ENCODE data around the gene CDCA3.
"Not testable (repeated sequence)": the region's sequence is repeated elsewhere in the genome, so short reads cannot be mapped to it uniquely, and the experiment has no call there.

CDCA3 gene

DNA sequence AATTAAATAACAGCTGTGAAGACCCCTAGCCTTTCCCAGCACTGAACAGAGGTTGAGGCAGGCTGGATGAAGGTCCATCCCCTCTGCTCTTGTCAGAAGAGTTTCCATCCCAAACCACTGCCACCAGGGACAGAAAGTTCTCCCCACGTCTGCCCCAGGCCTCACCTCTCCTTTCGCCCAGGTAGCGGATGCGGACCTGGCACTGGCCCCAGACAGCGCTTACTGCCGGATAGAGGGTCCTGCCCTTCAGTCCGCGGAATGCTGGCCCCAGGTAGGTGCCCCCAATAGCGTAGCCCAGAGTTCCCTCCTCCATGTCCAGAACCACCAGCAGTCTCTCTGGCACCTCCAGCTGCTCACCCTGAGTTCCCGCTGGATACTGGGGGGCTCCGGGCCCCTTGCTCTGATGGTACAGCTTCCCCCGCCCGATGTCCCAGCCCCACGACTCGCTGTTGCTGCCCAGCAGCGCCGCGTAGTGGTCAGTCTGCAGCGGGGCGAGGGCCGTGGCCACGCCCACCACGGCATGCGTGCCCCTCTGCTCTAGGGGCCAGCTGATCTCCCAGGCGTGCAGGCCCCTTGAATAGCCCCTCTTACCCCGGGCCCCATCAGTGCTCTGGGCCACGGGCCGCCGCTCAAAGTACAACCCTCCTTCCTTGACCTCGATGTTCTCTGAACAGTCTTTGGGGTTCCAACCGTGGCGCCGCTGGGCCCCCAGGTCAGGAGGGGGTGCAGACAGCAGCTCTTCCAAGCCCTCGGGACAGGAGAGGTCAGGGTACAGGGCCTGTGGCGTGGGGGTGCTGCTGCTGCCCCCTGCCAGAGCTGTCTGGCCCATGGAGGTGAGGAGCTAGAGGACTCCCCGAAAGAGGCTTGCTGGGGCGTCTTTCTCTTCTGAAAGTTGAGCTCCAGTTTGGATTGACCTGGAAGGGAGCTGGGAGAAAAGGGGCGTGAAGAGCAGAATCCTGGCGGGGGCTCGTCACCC, 21.3 kb upstream of the CDCA3 start:
- DNase-seq = peak; percentile 34

DNA sequence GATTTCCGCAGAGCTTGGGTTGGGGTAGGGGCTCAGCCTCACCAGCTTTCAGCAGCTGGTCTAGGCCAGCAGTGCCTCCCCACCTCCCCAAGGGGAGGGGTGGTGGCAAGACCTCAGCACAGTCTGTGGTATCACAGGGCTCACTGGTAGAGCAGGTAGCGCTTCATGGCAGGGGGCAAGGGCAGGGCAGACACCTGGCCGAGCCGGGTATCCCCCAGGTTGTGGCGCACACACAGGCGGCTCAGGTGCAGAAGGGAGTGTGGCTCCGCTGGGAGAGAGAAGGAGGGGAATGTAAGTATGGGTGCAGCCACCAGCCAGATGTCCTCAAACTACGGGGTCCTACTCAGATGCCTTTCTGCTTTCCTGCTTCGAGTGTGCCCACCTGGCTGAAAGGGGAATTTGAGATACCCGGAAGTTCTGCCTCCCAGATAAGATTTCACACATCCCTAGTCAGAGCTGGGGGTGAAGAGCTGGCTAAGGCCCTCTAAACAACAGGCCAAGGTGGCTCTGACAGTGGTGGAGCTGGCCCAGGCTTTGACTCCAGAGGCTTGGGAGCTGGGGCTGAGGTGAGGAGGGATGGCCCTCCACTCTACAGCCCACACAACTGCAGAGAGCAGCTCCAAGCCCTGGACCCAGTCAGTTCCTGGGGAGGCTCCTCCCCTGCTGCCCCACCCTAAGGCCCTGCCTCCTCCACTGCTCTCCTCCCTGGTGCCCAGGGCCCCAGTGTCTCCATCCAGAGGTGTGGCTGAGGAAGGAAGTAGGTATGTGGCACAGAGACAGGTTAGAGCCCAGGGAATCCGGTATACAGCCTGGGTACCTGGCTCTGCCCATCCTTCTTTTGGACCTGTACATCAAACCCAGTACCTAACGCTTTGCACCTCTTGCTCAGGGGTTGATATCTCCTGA, 20.2 kb upstream of the CDCA3 start:
- no peak for DNase-seq

DNA sequence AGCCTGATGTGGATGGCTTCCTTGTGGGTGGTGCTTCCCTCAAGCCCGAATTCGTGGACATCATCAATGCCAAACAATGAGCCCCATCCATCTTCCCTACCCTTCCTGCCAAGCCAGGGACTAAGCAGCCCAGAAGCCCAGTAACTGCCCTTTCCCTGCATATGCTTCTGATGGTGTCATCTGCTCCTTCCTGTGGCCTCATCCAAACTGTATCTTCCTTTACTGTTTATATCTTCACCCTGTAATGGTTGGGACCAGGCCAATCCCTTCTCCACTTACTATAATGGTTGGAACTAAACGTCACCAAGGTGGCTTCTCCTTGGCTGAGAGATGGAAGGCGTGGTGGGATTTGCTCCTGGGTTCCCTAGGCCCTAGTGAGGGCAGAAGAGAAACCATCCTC, 19.2 kb upstream of the CDCA3 start:
- DNase-seq = not testable (repeated sequence)

DNA sequence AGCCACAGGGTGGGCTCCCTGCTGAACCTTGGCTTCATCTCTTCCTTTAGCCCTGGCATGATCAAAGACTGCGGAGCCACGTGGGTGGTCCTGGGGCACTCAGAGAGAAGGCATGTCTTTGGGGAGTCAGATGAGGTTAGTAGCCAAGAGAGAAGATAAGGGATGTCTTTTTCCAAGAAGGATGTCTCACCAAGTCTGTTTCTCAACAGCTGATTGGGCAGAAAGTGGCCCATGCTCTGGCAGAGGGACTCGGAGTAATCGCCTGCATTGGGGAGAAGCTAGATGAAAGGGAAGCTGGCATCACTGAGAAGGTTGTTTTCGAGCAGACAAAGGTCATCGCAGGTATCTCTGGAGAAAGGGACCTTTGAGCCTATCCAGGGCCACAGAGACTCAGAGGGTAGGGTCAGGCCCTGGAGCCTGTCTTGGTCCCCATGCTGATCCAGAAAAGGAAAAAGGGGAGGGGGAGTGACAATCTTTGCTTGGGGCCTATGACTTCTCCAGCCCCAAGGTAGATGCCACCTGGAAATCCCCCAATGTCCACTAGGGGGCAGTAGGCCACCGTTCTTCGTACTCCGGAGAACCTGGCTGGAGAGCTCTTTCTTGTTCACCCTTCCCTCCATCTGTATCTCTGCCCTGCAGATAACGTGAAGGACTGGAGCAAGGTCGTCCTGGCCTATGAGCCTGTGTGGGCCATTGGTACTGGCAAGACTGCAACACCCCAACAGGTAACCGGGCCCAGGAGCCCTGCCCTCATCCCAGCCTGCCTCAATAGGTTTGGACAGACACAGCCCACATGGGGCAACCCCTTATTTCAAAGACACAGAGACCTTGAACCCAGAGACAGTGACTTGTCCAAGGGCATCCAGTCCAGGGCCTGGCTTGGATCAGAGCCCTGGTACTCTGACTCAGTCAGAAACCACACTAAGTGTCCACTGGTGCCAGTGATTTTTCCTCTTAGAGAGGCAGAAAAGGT, 18.2 kb upstream of the CDCA3 start:
- peak; percentile 57 for DNase-seq

DNA sequence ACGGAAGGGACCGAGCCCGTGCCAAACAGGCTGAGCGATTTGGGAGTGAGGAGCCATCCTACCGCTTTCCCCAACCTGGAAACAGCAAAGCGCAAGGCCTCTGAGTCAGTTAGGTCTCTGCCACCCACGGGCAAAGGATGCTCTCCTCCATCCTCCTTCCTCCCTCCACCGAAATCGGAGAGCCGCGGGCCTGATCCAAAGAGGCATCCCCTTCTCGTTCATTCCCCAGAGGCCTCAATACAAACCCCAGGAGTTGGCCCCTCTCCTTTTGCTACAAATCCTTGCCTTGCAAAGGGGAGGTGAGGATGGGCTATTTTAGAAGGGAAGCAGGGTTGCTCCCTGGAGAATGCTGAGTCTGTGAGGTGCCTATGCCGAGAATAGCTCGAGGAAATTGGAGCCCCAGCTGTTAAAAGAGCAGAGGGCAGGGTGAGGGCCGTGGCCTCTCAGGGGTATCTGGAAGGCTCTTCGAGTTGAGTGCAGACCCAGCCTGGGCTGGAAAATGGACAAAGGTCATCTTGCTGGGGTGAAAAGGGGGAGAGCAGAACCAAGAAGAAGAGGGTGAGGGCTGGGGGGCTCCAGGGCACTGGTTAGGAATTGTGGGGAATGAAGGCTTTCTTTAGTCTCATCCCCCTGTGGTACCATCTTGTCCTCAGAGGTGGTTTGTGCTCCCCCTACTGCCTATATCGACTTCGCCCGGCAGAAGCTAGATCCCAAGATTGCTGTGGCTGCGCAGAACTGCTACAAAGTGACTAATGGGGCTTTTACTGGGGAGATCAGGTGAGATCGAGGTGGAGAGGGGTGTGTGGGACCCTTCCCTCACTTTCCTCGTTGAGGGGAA, 17.3 kb upstream of the CDCA3 start:
- DNase-seq = no peak

DNA sequence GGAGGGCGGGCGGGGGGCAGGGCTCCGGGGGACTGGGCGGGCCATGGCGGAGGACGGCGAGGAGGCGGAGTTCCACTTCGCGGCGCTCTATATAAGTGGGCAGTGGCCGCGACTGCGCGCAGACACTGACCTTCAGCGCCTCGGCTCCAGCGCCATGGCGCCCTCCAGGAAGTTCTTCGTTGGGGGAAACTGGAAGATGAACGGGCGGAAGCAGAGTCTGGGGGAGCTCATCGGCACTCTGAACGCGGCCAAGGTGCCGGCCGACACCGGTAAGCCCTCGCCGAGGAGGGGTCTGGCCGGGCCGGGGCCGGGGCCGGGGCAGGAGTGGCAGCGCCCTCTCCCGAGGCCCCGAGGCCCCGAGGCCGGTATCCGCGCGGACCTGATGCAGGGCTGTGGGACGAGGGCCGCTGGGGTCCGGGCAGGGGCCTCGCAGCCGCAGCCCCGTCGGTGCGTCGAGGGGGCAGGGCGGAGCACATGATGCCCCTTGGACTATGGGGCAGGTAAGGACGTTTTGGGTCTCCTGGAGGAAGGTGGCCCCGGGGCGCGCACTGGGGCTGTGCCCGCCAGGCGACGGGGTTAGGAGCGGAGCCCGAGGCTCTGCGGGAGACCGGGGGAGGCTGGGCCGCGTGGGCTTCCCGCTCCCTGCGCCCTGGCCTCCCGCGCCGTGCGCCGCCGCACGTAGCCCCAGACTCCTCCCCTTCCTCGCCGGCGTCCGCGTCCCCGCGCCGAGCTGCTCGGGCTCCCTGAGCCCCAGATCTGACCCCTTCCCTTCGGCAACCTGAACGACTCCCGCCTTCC, 16.5 kb upstream of the CDCA3 start, which contains the start of gene TPI1:
Gene TPI1, plus strand, starts transcription at position 119 of the 798 bp plus-strand sequence. Its CDS starts 36 bp downstream, at position 155.
- peak; percentile 42 for DNase-seq

DNA sequence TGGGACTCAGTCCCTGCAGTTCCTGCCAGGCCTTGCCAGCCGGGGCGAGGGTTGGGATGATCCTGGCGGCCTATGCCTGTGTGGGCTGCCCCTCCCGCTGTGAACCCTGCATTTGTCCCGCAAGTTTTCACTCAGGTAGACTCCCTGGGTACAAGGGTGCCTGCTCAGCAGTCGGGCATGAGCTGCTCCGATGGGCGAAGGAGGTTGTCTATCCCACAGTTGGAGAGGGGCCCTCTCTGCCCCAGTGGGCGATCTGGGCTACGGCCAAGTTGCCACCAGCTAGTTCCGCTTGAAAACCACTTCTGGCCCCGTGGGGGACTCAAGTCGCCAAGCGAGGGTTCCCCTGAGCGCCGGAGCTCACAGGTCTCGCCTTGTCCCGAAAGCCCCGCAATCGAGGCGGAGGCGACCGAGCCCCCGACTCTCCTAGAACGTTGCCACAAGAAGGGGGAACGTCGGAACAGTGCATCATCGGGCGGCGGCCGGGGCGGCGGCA, 15.9 kb upstream of the CDCA3 start:
- DNase-seq = no peak

DNA sequence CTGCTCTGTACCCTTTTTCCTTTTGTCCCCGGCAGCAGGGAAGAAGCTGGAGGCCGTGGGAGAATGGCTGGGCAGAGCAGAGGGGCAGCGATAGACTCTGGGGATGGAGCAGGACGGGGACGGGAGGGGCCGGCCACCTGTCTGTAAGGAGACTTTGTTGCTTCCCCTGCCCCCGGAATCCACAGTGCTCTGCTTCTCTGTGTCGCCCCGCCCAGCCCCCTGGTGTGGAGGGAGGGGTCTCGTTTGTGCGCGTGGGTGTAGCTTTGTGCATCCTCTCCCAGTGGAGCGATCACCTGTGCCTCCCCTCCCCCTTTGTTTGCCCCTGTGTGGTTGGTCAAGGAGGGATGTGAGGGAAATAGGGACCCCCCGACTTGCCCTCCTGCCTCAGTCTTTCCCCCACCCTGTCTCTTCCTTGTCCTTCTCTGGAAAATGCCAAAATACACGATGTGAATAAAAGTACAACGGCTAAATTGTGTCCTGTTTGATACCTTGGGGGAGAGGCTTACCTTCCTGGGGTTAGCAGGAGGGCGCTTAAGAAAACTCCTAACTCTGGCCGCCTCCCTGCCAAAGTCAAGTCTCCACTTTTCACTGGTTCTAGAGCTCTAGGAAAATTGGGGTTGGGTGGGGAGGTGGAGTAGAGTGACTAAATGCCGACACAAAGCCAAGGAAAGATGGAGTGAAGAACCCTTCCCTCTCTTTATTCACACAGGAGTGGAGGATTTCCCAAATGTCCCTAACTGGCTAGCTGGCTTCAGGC, 15.3 kb upstream of the CDCA3 start:
- DNase-seq = no peak

DNA sequence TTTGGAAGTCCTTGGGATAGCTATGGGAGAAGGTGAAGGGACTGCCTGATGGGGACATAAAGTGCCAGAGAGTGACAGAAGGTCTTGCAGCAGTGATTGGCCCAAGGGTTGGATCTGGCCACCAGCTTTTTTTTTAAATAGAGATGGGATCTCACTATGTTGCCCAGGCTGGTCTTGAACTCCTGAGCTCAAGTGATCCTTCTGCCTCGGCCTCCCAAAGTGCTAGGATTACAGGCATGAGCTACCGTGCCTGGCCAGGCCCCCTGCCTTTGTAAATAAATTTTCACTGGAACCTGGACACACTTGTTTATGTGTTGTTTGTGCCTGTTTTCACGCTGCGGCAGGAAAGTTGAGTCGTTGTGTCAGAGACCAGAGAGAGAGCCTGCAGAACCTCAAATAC, 14.2 kb upstream of the CDCA3 start:
- DNase-seq = not testable (repeated sequence)

DNA sequence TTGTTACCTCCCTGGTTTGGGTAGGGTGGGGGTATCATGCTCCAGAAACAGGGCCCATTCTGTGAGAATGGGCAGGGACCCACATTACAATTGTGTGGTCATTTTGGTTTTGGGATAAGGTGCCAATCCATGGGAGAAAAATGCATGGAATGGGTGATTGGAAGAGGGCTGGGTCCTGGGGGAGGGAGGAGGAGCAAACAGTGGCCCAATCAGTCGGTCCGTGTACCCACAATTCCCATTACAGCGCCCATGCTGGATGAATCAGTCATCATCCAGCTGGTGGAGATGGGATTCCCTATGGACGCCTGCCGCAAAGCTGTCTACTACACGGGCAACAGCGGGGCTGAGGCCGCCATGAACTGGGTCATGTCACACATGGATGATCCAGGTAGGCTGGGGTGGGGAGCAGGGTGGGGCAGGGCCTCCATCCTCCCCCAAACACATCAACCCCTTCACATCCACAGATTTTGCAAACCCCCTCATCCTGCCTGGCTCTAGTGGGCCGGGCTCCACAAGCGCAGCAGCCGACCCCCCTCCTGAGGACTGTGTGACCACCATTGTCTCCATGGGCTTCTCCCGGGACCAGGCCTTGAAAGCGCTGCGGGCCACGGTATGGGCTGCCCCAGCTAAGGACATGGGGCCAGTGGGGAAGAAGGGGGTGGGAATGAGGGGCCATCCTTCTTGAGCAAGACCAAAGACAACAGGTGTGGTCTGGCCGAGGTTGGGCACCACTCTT, 12.7 kb upstream of the CDCA3 start:
- no peak for DNase-seq

DNA sequence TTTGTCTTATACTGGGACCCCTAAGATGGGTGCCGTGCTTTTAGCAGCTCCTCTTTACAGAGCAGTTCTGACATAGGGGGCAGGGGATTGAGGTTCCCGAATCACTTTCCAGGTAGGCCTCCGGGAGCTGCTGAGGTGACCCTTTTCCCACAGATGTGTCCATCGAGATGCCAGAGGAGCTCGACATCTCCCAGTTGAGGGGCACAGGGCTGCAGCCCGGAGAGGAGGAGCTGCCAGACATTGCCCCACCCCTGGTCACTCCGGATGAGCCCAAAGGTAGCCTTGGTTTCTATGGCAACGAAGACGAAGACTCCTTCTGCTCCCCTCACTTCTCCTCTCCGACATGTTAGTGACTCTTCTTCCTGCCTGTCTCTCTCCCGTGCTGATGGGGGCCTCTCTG, 11.9 kb upstream of the CDCA3 start:
- no peak for DNase-seq

DNA sequence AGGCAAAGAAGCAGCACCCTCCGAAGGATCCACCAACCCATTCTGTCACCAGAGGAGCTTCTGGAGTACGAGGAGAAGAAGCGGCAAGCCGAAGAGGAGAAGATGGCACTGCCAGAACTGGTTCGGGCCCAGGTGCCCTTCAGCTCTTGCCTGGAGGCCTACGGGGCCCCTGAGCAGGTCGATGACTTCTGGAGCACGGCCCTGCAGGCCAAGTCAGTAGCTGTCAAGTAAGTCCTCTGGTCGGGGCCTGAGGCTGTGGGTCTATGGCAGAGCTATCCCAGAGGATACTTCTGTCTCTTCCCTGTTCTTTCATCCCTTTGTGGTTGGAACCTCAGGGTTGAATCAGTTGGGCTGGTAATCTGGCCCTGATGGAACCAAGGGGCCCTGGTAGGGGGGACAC, 10.3 kb upstream of the CDCA3 start:
- no peak for DNase-seq

DNA sequence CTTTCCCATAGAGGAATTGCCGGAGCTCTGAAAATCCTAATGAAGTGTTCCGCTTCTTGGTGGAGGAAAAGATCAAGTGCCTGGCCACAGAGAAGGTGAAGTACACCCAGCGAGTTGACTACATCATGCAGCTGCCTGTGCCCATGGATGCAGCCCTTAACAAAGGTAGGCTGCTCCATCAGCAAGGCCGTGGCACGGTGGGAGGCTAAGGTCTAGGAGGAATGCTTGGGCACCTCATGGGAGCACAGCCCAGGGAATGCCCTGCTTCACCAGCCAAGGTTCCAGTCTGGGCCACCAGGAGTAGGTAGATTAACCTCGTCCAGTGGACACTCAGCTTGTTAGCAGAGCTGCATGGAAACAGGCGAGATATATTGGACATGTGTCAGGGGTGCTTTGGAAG, 9.9 kb upstream of the CDCA3 start:
- no peak for DNase-seq

DNA sequence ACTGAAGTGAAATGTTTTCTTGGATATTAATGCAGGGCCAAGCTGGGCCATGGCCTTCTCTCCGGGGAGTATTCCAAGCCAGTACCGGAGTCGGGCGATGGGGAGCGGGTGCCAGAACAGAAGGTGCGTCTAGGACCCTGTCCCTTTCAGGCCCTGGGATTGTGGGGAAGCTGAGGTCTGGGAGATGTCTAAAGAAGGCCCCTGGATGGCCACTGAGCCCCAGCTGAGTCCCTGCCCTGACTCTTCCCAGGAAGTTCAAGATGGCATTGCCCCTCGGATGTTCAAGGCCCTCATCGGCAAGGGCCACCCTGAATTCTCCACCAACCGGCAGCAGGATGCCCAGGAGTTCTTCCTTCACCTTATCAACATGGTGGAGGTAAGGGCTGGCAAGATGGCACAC, 9.0 kb upstream of the CDCA3 start:
- DNase-seq = no peak

DNA sequence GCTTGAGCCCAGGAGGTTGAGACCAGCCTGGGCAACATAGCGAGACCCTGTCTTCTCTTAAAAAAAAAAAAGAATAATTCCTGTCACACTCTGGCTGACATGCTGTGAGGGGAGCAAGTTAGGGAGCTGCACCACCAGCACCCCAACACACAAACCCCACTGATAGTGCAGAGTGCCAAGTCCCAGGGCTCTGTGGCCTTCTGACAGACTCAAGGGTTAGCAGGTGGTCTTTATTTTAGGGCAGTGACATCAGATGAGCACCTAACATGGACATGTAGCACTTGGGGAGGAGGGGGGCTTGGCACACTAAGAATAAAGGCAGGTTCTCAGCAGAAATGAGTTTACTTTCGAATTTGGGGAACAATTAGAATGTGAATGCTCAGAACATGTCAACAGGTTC, 7.7 kb upstream of the CDCA3 start:
- no peak for DNase-seq

DNA sequence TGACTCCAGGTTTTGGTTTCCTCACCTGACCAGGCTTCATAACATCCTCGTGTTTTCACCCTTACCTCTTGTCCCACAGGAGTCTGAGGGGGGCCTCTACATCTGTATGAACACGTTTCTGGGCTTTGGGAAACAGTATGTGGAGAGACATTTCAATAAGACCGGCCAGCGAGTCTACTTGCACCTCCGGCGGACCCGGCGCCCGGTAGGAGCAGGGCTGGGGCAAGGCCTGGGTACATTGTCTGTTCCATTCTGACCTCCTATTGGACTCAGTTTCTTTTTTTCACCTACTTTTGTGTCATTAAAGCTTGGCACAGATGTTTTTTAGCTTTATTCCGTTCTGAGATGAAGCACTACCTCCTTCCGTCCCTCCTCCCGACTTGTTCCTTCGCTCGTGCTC, 4.2 kb upstream of the CDCA3 start:
- DNase-seq = no peak

DNA sequence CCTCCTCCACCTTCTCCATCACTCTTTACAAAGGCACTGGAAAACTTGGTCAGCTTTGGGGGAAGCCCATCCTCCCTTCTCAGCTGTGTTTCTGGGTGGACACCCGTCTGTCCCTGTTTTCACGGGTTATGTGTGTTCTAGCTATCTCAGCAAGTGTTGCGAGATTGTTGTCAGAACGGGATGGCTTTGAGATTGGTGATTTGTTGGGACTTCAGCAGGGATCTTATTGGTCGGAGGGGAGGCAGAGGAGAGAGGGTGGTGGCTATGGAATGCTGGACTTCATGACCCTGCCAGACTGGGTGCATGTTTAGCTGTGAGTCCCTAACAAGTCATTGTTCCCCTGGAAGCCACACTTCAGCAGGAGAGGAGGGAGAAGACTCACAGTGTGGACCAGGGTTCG, 3.0 kb upstream of the CDCA3 start:
- no peak for DNase-seq

DNA sequence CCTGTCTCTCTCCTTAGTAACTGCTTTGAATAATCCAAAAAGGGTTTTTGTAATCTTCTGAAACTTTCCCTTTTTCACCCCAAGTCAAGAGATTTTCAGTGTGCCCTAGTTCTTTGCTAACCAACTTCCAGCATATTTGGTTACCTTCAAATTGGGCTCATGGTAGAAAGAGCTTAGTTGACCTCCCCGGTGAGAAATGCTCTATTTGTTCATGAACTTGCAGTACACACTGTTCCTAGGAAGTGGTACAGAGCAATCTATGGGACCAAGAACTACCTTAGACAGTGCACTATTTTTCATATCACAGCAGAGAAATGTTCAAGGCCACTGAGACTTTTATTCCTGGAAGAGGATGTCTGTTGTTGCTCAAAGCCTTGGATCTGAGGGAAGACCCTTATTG, 2.5 kb upstream of the CDCA3 start:
- no peak for DNase-seq

Measured in COR-L47 (cell line).